HUDEP-2 (cell line): ENCODE measurements around the gene ATP2B3.

ENCODE experiments used
- DNase-seq, 76 experiments: peaks; one replicate each; lab custom pipeline; 2025; ENCODE audit not compliant: unreplicated experiment in 76 of 76; lab: John Stamatoyannopoulos, UW

The ATP2B3 gene

GRCh38 chrX:153488231-153488914 is 29.1 kb upstream of the ATP2B3 start:
- DNase-seq, result no peak

- no peak for DNase-seq
Measured at GRCh38 chrX:153490217-153490930, 27.1 kb upstream of the ATP2B3 start.

- no peak for DNase-seq
Measured at GRCh38 chrX:153491351-153491914, 26.0 kb upstream of the ATP2B3 start.

- DNase-seq, result no peak
Measured at GRCh38 chrX:153491918-153492317, 25.5 kb upstream of the ATP2B3 start.

GRCh38 chrX:153492543-153492942 is 24.9 kb upstream of the ATP2B3 start:
- no peak for DNase-seq

- no peak for DNase-seq
Measured at GRCh38 chrX:153493085-153493484, 24.4 kb upstream of the ATP2B3 start.

GRCh38 chrX:153494061-153494460 is 23.4 kb upstream of the ATP2B3 start:
- no peak for DNase-seq

GRCh38 chrX:153494541-153495361 is 22.7 kb upstream of the ATP2B3 start, which contains the start of gene BGN:
BGN (plus strand) TSS chrX:153494980; CDS start chrX:153504632, 9,652 bp downstream.
- no peak for DNase-seq

- DNase-seq, result no peak
Measured at GRCh38 chrX:153495362-153495751, 22.1 kb upstream of the ATP2B3 start.

GRCh38 chrX:153495903-153496589 is 21.4 kb upstream of the ATP2B3 start:
- no peak for DNase-seq

- DNase-seq, result no peak
Measured at GRCh38 chrX:153496590-153496959, 20.9 kb upstream of the ATP2B3 start.

GRCh38 chrX:153498453-153498852 is 19.0 kb upstream of the ATP2B3 start:
- DNase-seq, result no peak

GRCh38 chrX:153499341-153499740 is 18.1 kb upstream of the ATP2B3 start:
- DNase-seq, result no peak

- DNase-seq, result no peak
Measured at GRCh38 chrX:153499876-153500275, 17.6 kb upstream of the ATP2B3 start.

- DNase-seq, result no peak
Measured at GRCh38 chrX:153500676-153501280, 16.7 kb upstream of the ATP2B3 start.

- no peak for DNase-seq
Measured at GRCh38 chrX:153501530-153501929, 15.9 kb upstream of the ATP2B3 start.

GRCh38 chrX:153502131-153502530 is 15.3 kb upstream of the ATP2B3 start:
- DNase-seq, result no peak

GRCh38 chrX:153502796-153503195 is 14.6 kb upstream of the ATP2B3 start:
- DNase-seq, result no peak

GRCh38 chrX:153504445-153505016 is 12.9 kb upstream of the ATP2B3 start:
- DNase-seq, result no peak

- no peak for DNase-seq
Measured at GRCh38 chrX:153505361-153505760, 12.1 kb upstream of the ATP2B3 start.
